GM18502 (cell line): Measurements from ENCODE around the gene PNP.
"Not testable (repeated sequence)": the region's sequence is repeated elsewhere in the genome, so short reads cannot be mapped to it uniquely, and the experiment has no call there.

Experiments
- ATAC-seq: cut with Tn5 transposase; IDR thresholded peaks from one replicate; pipeline ENCODE4 v1.9.1; 2021; ENCODE audit warnings: mild to moderate bottlenecking; ENCODE audit not compliant: unreplicated experiment, poor library complexity

The PNP gene

GRCh38 chr14:20487396-20487725 is 18.2 kb downstream of the PNP start:
- no peak for ATAC-seq

- no peak for ATAC-seq
Measured at GRCh38 chr14:20489093-20489994, 20.1 kb downstream of the PNP start.

GRCh38 chr14:20490563-20490962 is 21.4 kb downstream of the PNP start:
- ATAC-seq, result no peak

GRCh38 chr14:20492486-20492885 is 23.3 kb downstream of the PNP start:
- no peak for ATAC-seq

GRCh38 chr14:20493634-20494033 is 24.4 kb downstream of the PNP start:
- ATAC-seq, result no peak

GRCh38 chr14:20494935-20495766 is 25.9 kb downstream of the PNP start:
- ATAC-seq, result no peak

- ATAC-seq, result no peak
Measured at GRCh38 chr14:20498622-20499021, 29.4 kb downstream of the PNP start.

- no peak for ATAC-seq
Measured at GRCh38 chr14:20499108-20499507, 29.9 kb downstream of the PNP start.

GRCh38 chr14:20499881-20500280 is 30.7 kb downstream of the PNP start:
- no peak for ATAC-seq

GRCh38 chr14:20501346-20501745 is 32.1 kb downstream of the PNP start:
- ATAC-seq, result no peak

- no peak for ATAC-seq
Measured at GRCh38 chr14:20503898-20504297, 34.7 kb downstream of the PNP start.

- not testable (repeated sequence) for ATAC-seq
Measured at GRCh38 chr14:20506276-20506675, 37.1 kb downstream of the PNP start.

- ATAC-seq, result not testable (repeated sequence)
Measured at GRCh38 chr14:20506752-20507151, 37.5 kb downstream of the PNP start.

GRCh38 chr14:20507537-20507936 is 38.3 kb downstream of the PNP start:
- ATAC-seq, result not testable (repeated sequence)

- ATAC-seq, result no peak
Measured at GRCh38 chr14:20508367-20508766, 39.2 kb downstream of the PNP start.

GRCh38 chr14:20512177-20512905 is 43.1 kb downstream of the PNP start:
- ATAC-seq, result no peak

GRCh38 chr14:20515846-20516245 is 46.6 kb downstream of the PNP start:
- no peak for ATAC-seq

- no peak for ATAC-seq
Measured at GRCh38 chr14:20516921-20517320, 47.7 kb downstream of the PNP start.

- ATAC-seq, result no peak
Measured at GRCh38 chr14:20522332-20522731, 53.1 kb downstream of the PNP start.

GRCh38 chr14:20524027-20524426 is 54.8 kb downstream of the PNP start:
- no peak for ATAC-seq
